Measurements from ENCODE around the gene PPM1A.

PPM1A gene

DNA sequence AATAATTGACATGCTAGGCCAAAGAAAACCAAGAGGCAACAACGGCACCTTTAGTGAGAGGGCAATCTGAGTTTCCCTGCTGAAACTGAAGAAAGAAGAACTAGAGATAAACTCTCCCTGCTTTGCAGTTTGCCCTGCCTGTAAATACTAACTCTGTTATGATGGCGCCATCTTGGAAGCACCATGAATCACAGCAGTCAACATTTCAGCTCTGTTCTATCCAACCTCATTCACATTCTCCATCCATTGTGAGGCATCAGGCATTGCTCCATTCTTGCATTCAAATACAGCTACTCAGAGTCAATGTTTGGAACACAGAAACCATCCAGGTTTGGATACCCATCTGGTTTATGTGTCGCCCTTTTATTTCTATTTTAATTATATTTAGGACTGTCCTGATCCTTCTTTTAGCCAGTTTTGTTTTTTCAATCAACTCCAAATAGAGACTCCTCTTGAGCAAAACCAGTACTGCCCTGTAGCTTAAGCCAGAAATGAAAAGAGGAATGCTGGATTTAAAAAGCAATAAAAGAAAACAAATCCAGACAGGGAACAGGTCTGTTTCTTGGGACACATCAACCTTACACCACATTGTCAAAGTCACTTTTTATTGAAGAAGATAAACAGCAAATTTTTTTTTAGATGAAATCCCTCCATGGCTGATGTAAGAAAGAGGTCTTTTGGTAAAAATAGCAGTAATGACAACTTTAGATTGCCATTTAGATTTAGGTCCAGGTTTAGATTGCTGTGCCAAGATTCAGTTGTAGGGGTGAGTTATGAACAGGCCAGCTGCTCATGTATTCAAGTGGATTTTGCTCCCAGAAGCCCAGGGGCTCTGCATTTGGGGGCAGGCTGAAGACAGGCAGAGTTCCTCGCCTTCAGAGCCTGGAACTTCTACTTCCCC is 33.3 kb upstream of the PPM1A start:
- H3K4me3 ChIP-seq (ENCODE audit: control insufficient read depth, low read depth, low read length): no peak overlapping the region
- no peak for TF ChIP-seq CTCF (IDR thresholded peaks at IDR 0.05; ENCODE audit: control insufficient read depth, insufficient read depth, low read depth, low read length, missing control alignments)
- no peak for DNase-seq (ENCODE audit: low read depth)

GRCh38 chr14:60217713-60218112 is 31.3 kb upstream of the PPM1A start:
- H3K4me3 ChIP-seq (ENCODE audit: control insufficient read depth, low read depth, low read length): no peak overlapping the region
- no peak for DNase-seq (ENCODE audit: low read depth)
- no peak for TF ChIP-seq CTCF (IDR thresholded peaks at IDR 0.05; ENCODE audit: control insufficient read depth, insufficient read depth, low read depth, low read length, missing control alignments)

GRCh38 chr14:60220084-60220483 is 28.9 kb upstream of the PPM1A start:
- no peak for TF ChIP-seq CTCF (IDR thresholded peaks at IDR 0.05; ENCODE audit: control insufficient read depth, insufficient read depth, low read depth, low read length, missing control alignments)
- no peak overlapping the region for H3K4me3 ChIP-seq (ENCODE audit: control insufficient read depth, low read depth, low read length)
- no peak for DNase-seq (ENCODE audit: low read depth)

- no peak for TF ChIP-seq CTCF (IDR thresholded peaks at IDR 0.05; ENCODE audit: control insufficient read depth, insufficient read depth, low read depth, low read length, missing control alignments)
- DNase-seq (ENCODE audit: low read depth): no peak
- H3K4me3 ChIP-seq (ENCODE audit: control insufficient read depth, low read depth, low read length): no peak overlapping the region
Observed at GRCh38 chr14:60220917-60221316, 28.1 kb upstream of the PPM1A start.

DNA sequence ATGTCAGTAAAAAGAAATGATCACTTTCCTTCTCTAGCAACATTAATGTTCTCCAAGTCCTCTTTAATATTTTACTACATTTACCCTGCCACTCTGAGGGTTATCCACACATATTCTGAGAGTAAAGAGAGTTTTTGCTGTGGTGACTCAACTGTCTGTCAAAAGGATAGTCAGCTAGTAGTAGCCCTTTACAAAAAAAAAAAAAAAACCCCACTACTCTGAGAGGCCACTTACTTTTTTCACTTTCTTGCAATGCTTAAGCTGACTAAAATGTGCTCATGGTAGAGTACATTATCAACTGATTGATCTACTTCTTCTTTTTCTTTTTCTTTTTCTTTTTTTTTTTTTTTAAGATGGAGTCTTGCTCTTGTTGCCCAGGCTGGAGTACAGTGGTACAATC is 27.6 kb upstream of the PPM1A start:
- no peak for TF ChIP-seq CTCF (IDR thresholded peaks at IDR 0.05; ENCODE audit: control insufficient read depth, insufficient read depth, low read depth, low read length, missing control alignments)
- DNase-seq (ENCODE audit: low read depth): no peak
- H3K4me3 ChIP-seq (ENCODE audit: control insufficient read depth, low read depth, low read length): no peak overlapping the region

DNA sequence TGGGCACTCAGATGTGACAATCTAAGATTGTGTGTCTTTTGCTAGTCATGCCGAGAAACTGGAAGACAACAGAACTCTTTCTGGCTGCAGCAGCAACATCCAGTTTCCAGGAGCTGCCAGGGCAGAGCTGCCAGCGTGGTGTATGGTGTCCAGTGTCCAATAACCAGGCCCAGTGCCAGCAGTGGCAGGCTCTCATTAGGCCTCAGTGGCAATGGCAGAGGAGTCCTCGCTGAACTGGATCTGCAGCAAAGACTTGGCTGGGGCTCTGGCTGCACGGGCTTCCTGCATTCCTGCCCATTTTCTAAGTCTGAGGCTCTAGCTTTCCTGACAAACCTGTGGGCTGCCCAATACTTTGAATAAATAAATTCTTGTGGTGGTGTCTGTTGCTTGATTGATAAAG is 26.2 kb upstream of the PPM1A start:
- DNase-seq (ENCODE audit: low read depth): no peak
- no peak overlapping the region for H3K4me3 ChIP-seq (ENCODE audit: control insufficient read depth, low read depth, low read length)
- TF ChIP-seq CTCF (IDR thresholded peaks at IDR 0.05; ENCODE audit: control insufficient read depth, insufficient read depth, low read depth, low read length, missing control alignments): no peak
